GM08714 (cell line): Measurements from ENCODE around the gene APOB.

Experiments
- H3K4me3 ChIP-seq: fragments of 200-500 bp; sonication (Bioruptor generic); 2 replicates; pipeline ENCODE4 v1.5.1; 2014; ENCODE audit warnings: mild to moderate bottlenecking, low read length, inconsistent platforms
- ZNF274 ChIP-seq: IDR thresholded peaks from 2 replicates; pipeline ENCODE4 v1.6.1; 2012; ENCODE audit warnings: mild to moderate bottlenecking, low read depth, low read length

APOB gene

DNA sequence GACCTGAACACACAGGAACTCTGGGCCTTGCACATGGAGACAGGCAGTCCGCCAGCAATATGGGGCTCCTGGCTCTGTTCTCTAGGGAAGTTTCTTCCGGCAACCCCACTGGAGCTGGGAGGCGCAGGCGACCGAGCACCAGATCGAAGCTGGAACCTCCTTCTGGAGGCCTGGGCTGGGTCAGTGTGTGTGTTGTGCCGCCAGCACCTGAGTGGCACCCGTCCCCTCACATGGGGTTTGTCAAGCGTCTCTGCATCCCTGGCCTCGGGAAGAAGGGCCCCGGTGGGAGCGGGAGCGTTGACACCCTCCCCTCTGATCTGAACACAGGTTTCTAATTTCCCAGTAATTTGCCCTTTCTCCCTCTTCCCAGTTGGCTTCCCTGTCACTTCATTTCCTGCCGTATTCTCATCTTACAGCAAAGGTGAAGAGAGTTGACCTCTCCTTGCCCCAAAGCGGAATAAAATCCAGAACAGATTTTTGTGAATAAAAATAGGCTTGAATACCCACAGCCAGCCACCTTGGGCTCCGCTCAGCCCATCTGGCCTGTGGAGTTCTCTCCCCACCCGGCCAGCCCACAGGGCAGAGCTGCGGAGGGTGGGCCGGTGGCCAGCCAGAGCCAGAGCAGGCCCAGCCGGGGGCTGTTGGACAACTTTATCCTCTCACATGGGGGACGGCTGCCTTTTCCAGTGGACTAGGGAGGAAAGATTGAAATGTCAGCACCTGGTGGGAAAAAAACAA lies 85.9 kb downstream of the APOB start:
- no peak for TF ChIP-seq ZNF274
- H3K4me3 ChIP-seq, result no peak overlapping the region

GRCh38 chr2:20955277-20956026 lies 88.4 kb downstream of the APOB start:
- no peak overlapping the region for H3K4me3 ChIP-seq
- TF ChIP-seq ZNF274, result no peak

DNA sequence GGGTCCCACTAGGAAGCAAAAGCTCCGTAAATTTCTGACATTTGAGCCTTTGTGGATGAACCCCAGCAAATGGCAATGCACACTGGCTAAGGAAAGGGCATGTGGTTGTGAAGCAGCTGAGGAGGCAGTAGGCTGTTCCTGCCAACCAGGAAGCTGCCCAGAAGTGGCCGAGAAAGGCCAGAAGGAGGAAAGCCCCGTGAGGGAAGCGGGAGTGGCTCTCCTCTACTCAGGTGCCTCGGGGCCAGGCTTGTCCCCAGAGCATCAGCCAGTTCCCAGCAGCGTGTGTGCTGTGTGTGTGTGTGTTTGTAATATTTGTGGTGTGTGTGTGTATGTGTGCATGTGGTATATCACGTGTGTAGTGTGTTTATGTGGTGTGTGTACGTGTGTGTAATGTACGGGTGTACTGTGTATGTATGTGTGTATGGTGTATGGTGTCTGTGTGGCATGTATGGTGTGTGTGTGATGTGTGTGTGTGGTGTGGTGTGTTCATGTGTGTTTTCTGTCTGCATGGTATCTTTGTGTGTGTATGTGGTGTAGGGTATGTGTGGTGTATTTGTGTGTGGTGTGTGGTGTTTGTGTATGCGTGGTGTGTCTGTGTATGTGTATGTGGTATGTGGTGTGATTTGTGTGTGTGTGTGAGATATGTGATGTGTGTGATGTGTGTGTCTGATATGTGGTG lies 90.6 kb downstream of the APOB start:
- no peak overlapping the region for H3K4me3 ChIP-seq
- no peak for TF ChIP-seq ZNF274
